ENCODE measurements around the gene MBD5.

Gene MBD5

DNA sequence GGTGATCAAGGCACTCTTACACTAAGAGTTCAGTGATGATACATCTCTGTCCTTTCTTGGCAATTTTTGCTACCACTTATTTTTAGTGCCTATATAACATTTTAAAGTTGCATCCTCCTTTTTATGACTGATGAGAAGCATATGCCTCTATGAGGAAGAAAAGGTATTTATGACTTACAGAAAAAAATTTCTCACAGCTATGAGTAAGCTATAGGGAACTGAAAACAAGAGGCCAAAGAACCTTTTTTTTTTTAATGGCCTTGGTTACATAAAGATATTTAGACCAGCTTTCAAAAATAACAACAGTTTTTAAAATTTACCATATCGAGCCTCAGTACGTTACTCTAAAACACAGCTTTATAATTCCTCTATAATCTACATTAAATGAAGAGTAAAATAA is 21.3 kb downstream of the MBD5 start:
- TF ChIP-seq, protein P1, sequence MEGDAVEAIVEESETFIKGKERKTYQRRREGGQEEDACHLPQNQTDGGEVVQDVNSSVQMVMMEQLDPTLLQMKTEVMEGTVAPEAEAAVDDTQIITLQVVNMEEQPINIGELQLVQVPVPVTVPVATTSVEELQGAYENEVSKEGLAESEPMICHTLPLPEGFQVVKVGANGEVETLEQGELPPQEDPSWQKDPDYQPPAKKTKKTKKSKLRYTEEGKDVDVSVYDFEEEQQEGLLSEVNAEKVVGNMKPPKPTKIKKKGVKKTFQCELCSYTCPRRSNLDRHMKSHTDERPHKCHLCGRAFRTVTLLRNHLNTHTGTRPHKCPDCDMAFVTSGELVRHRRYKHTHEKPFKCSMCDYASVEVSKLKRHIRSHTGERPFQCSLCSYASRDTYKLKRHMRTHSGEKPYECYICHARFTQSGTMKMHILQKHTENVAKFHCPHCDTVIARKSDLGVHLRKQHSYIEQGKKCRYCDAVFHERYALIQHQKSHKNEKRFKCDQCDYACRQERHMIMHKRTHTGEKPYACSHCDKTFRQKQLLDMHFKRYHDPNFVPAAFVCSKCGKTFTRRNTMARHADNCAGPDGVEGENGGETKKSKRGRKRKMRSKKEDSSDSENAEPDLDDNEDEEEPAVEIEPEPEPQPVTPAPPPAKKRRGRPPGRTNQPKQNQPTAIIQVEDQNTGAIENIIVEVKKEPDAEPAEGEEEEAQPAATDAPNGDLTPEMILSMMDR (conservative IDR thresholded peaks at IDR 0.05; ENCODE audit: low read depth, low read length), result no peak
- DNase-seq (ENCODE audit: low read depth), result no peak

DNA sequence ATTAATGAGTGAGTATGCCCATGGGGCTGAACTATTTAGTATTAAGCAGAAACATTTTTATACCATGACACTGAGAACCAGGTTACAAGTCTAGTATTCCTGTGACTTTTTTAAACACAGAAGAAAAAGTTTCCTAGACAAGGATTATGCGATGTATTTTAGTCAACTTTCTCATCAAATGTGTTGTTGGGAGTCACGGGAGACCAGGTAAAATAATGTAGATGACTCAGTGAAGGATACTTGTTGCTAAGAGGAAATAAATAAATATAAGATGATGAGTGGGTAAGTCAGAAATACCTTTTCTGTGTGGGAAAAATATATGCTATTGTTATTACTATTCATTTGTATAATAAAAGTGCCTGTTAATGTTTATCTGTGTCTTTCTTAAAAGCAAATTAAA is 23.4 kb downstream of the MBD5 start:
- TF ChIP-seq, protein P1 (conservative IDR thresholded peaks at IDR 0.05; ENCODE audit: low read depth, low read length), result no peak
- H3K4me3 ChIP-seq (ENCODE audit: low read depth, low read length), result no peak overlapping the region
- DNase-seq (ENCODE audit: low read depth), result no peak

More for the DNA sequence above, 21.3 kb downstream of the MBD5 start:
- no peak overlapping the region for H3K4me3 ChIP-seq (ENCODE audit: low read depth, low read length)

DNA sequence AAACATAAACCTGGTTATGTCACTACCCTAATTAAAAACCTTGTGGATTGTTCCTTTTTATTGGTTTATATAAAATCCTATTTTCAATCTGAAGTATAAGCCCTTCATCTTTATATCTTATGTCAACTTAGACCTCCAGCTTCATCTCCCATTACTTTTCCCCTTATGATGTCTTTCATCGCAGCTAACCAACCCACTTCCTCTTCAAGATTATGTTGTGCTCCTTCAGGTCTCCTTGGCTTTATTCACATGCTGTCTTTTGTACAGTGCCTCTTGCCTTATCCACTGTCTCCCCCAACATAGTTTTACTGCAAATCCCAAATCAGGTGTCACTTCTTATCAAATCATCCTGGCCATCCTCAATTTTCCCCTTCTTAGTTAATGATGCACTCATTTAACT is 25.9 kb downstream of the MBD5 start:
- H3K4me3 ChIP-seq (ENCODE audit: low read depth, low read length), result no peak overlapping the region
- TF ChIP-seq, protein P1 (conservative IDR thresholded peaks at IDR 0.05; ENCODE audit: low read depth, low read length), result no peak
- DNase-seq (ENCODE audit: low read depth), result no peak

DNA sequence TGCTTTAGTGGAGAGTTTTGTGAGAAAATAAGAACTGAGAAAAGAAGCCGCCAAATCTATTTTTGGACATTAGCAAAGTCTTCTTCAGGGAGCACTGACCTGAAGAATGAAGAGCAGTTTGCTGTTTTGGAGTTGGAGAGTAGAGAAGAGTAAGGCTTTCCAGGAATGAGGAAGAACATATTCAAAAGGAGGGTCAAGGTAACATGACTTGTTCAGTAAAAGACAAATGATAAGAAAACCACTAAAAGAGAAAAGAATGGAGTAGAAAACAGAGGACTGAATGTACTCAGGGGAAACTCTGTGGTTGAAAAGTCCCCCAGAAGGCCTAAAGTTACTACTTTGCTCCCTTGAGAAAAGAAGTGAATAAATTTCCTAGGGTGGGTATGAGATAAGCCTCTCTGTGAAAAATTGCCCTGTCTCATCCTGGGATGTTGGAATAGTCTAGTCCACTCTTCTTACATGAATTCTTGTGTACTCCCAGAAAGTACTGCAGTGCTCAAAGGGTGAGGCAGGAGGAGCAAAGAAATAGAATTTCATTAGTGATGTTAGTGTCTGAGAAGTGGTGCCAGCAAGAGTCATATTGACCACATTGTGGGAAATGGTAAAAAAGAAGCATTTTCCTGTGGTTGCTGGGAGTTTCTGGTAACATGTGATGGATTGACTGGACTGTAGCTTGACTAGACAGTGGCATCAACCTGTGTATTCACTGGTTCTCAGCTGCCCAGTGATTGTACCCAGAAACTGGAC is 27.8 kb downstream of the MBD5 start:
- H3K4me3 ChIP-seq (ENCODE audit: low read depth, low read length), result no peak overlapping the region
- peak; percentile 46 for DNase-seq (ENCODE audit: low read depth)
- TF ChIP-seq, protein P1 (conservative IDR thresholded peaks at IDR 0.05; ENCODE audit: low read depth, low read length), result no peak

DNA sequence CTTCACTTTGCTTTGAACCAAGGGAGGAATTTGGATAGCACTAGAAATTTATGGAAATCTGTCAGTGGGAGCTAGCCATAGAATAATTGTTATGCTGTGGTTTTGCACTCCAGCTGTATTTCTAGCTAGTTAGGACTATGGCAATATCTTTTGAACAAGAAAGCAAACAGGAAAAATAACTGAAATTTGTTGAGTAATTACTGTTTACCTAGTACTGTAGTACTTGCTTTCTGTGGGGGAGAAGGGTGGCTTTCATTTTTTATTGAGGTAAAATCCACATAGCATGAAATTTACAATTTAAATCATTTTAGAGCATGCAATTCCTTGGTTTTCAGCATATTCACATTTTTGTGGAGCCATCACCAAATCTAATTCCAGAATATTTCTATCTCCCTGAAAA is 28.4 kb downstream of the MBD5 start:
- TF ChIP-seq, protein P1 (conservative IDR thresholded peaks at IDR 0.05; ENCODE audit: low read depth, low read length), result no peak
- no peak for DNase-seq (ENCODE audit: low read depth)
- no peak overlapping the region for H3K4me3 ChIP-seq (ENCODE audit: low read depth, low read length)

DNA sequence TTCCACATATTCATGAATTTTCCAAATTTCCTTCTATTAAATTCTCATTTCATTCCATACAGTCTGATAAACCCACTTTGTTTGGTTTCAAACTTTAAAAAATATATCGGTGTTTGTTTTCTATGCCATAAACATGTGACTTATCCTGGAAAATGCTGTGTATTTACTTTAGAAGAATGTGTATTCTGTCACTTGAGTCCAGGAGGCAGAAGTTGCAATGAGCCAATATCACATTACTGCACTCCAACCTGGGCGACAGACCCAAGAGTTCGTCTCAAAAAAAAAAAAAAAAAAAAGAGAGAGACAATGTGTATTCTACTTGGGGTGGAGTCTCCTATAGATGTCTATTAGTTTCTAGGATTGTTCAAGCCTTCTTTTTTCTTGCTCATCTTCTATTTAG is 31.8 kb downstream of the MBD5 start:
- DNase-seq (ENCODE audit: low read depth), result no peak
- TF ChIP-seq, protein P1 (conservative IDR thresholded peaks at IDR 0.05; ENCODE audit: low read depth, low read length), result no peak
- H3K4me3 ChIP-seq (ENCODE audit: low read depth, low read length), result no peak overlapping the region

DNA sequence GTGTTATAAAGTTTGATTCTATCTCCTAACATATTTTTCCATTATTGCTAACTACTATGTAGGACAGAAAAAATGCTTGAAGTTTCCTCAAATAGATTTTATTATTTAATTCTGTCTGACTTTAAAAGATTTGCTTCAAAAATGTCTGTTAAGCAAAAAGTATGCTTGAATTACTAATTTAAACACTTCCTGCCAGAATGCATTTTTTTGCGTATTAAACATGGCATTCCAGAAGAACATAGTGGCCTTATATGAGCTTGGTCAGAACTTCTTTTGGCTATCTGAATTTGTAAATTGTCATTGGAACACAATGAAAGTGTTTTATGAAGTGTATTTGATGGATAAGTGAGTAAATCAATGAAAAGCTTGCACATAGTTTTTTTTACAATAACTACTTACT is 37.8 kb downstream of the MBD5 start:
- H3K4me3 ChIP-seq (ENCODE audit: low read depth, low read length), result no peak overlapping the region
- TF ChIP-seq, protein P1 (conservative IDR thresholded peaks at IDR 0.05; ENCODE audit: low read depth, low read length), result no peak
- no peak for DNase-seq (ENCODE audit: low read depth)

Measured in choroid plexus epithelial cell (primary cell).